Smooth muscle cell (in vitro differentiated cells): ENCODE measurements around the gene PCSK2. TPM values are rescaled to one million over a fixed set of nuclear protein-coding genes. Genes with fewer than 3 reads are reported as not detected.

ENCODE experiments used
- DNase-seq: peaks from one replicate; lab custom pipeline; 2025; ENCODE audit not compliant: unreplicated experiment; lab: John Stamatoyannopoulos, UW
- H2AFZ ChIP-seq: fragments of 200-600 bp; sonication (generic); 2 replicates; pipeline ENCODE4 v1.6.0; 2016; ENCODE audit warnings: antibody characterized with exemption, low read depth, mild to moderate bottlenecking
- H3F3A ChIP-seq: fragments of 200-600 bp; sonication (generic); 2 replicates; pipeline ENCODE4 v1.6.0; 2017; ENCODE audit warnings: antibody characterized with exemption, low read depth
- H3K27ac ChIP-seq: fragments of 200-600 bp; sonication (generic); 2 replicates; pipeline ENCODE4 v1.5.1; 2016; ENCODE audit warnings: low read depth, mild to moderate bottlenecking
- H3K27me3 ChIP-seq: fragments of 200-600 bp; sonication (generic); 2 replicates; pipeline ENCODE4 v1.6.1; 2016; ENCODE audit warnings: low read depth, mild to moderate bottlenecking
- H3K36me3 ChIP-seq: fragments of 200-600 bp; sonication (generic); 2 replicates; pipeline ENCODE4 v1.5.1; 2016; ENCODE audit warnings: low read depth
- H3K4me1 ChIP-seq: fragments of 200-600 bp; sonication (generic); 2 replicates; pipeline ENCODE4 v1.5.1; 2016; ENCODE audit warnings: low read depth
- H3K4me2 ChIP-seq: fragments of 200-600 bp; sonication (generic); 2 replicates; pipeline ENCODE4 v1.6.0; 2016; ENCODE audit warnings: mild to moderate bottlenecking
- H3K4me3 ChIP-seq: fragments of 200-600 bp; sonication (generic); 2 replicates; pipeline ENCODE4 v1.5.1; 2016; ENCODE audit warnings: mild to moderate bottlenecking
- H3K79me2 ChIP-seq: fragments of 200-600 bp; sonication (generic); 2 replicates; pipeline ENCODE4 v1.6.0; 2016; ENCODE audit warnings: low read depth, mild to moderate bottlenecking
- H3K9ac ChIP-seq: fragments of 200-600 bp; sonication (generic); 2 replicates; pipeline ENCODE4 v1.6.0; 2016; ENCODE audit warnings: low read depth
- H3K9me3 ChIP-seq: fragments of 200-600 bp; sonication (generic); replicated peaks from 2 replicates; pipeline ENCODE4 v1.5.1; 2016; ENCODE audit warnings: low read depth
- H4K20me1 ChIP-seq: fragments of 200-600 bp; sonication (generic); 2 replicates; pipeline ENCODE4 v1.6.0; 2016; ENCODE audit warnings: low read depth
- WGBS: methylation state at CpG from one replicate; pipeline ENCODE4 v1.1.7; 2016; ENCODE audit warnings: low lambda C conversion rate; 5-methylcytosine and 5-hydroxymethylcytosine counted together
- polyA plus RNA-seq: library from polyadenylated mRNA; unstranded; fragments of >200 nt; fragmentation: Nextera tagmentation; extraction: Ambion mirVana; gene quantifications from 2 replicates; pipeline ENCODE4 v1.2.1, GENCODE V29; 2016
- total RNA-seq: library from RNA; depleted of rRNA; stranded (reverse); fragments of >200 nt; gene quantifications from 2 replicates; pipeline ENCODE4 v1.2.3, GENCODE V29; 2014
- TF ChIP-seq, protein P1 (sequence below): fragments of 200-600 bp; sonication (generic); IDR thresholded peaks from 2 replicates; pipeline ENCODE4 v1.5.1; 2017; ENCODE audit warnings: borderline replicate concordance, mild to moderate bottlenecking, antibody characterized with exemption; ENCODE audit not compliant: insufficient read depth, poor library complexity, severe bottlenecking

Gene PCSK2
- total and polyA plus RNA-seq, 2 experiments from 2014 or later = not detected

DNA sequence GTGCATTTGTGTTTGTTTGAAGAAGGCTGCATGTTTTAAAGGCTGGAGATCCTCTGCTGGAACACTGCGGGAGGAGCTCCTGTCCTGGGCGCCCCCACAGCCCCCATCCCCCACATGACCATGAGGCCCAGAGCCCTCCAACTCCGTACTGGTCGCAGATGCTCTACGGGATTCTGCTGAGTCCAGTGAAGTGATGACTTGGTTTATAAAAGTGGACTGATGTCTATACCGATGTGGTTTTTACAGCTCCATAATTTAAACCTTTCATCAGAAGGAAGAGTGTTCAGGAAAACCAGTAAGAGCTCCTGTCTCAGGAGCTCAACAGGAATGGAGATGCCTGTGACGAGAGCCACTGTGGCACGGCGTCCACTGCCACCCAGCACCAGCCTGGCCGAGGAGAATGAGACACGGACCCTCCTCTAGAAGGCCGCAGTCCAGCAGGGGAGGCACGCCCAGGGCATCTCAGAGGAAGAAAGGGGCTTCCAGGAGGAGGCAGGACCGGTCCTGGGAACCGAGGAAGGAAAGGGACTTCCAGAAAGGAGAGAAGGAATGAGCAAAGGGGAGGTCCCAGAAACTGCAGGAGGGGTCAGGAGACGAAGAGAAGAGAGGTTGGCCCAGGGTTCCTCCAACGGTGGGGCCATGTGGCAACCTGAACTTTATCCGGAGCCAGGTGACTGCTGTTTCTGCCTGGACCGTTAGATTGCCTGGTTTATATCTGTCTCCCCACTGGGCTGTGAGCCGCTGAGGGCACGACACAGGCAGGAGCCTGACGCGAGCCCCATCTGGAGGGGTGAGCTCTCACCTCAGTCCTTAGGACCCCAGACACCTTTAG lies 277.4 kb downstream of the PCSK2 start:
- no peak overlapping the region for H3K27ac ChIP-seq
- H3K9ac ChIP-seq = no peak overlapping the region
- no peaks in the 10 kb centered on the region for H3K79me2 ChIP-seq
- peak overlapping the region; percentile 92 for H3K4me2 ChIP-seq
- H4K20me1 ChIP-seq = no peaks in the 10 kb centered on the region
- H3K27me3 ChIP-seq = no peaks in the 10 kb centered on the region
- peak overlapping the region; percentile 51 for H3K4me3 ChIP-seq
- peaks cover 6% of the 10 kb centered on the region for H3F3A ChIP-seq
- H3K9me3 ChIP-seq = no peaks in the 10 kb centered on the region
- no peaks in the 10 kb centered on the region for H3K36me3 ChIP-seq
- peak overlapping the region; percentile 9 for H2AFZ ChIP-seq
- no peak for DNase-seq
- TF ChIP-seq, protein P1, sequence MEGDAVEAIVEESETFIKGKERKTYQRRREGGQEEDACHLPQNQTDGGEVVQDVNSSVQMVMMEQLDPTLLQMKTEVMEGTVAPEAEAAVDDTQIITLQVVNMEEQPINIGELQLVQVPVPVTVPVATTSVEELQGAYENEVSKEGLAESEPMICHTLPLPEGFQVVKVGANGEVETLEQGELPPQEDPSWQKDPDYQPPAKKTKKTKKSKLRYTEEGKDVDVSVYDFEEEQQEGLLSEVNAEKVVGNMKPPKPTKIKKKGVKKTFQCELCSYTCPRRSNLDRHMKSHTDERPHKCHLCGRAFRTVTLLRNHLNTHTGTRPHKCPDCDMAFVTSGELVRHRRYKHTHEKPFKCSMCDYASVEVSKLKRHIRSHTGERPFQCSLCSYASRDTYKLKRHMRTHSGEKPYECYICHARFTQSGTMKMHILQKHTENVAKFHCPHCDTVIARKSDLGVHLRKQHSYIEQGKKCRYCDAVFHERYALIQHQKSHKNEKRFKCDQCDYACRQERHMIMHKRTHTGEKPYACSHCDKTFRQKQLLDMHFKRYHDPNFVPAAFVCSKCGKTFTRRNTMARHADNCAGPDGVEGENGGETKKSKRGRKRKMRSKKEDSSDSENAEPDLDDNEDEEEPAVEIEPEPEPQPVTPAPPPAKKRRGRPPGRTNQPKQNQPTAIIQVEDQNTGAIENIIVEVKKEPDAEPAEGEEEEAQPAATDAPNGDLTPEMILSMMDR = no peak
- no peaks in the 10 kb centered on the region for H3K4me1 ChIP-seq
- WGBS = 57% methylated on average over 23 of the region's 23 CpGs

DNA sequence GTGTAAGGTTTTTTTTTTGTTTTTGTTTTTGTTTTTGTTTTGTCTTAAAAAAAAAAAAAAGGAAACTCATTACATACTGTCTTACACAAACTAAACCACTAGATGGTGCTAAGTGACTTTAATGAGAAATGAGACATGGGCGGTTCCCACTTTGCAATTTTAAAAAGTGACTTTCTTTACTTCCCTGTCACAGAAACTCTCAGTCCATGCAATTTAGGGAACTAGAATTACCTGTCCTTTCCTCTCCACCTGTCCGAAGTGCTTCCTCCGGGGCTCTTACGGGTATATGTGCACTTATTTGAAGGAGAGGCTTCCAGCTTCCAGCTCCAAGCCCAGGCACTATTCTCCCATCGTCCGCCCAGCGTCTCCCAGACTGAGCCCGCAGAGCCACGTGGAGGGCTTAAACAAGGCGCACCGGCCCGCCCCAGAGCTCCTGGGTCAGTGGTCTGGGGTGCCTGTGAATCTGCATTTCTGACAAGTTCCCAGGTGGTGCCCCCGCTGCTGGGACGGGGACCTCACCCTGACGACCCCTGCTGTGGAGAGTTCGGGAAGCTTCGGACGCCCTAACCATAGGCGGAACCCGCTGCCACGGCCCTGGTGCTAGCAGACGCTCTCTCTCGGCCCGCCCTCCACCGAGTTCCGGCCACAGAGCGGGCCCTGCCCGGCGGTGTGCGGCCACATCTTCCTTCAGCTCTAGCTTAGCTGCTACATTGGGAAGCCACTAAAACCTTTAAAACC lies 278.2 kb downstream of the PCSK2 start:
- Histone ChIP-seq H3F3A (peaks cover 6% of the 10 kb centered on the region), H4K20me1 (no peaks in the 10 kb centered on the region), H3K4me1 (no peaks in the 10 kb centered on the region), H2AFZ (peak overlapping the region; percentile 67), H3K79me2 (no peaks in the 10 kb centered on the region), H3K4me3 (peak overlapping the region; percentile 51), H3K36me3 (no peaks in the 10 kb centered on the region), H3K9me3 (no peaks in the 10 kb centered on the region), H3K9ac (no peak overlapping the region), H3K4me2 (peak overlapping the region; percentile 92), H3K27me3 (no peaks in the 10 kb centered on the region), H3K27ac (peak overlapping the region; percentile 72)
- peak; percentile 51 for DNase-seq
- WGBS = 3% methylated on average over 30 of the region's 30 CpGs
- TF ChIP-seq, protein P1 = peak; percentile 63

- Histone ChIP-seq H3K36me3 (no peaks in the 10 kb centered on the region), H3K79me2 (no peaks in the 10 kb centered on the region), H3K27ac (peak overlapping the region; percentile 72), H4K20me1 (no peaks in the 10 kb centered on the region), H3K9me3 (no peaks in the 10 kb centered on the region), H3K4me3 (peak overlapping the region; percentile 51), H3K4me2 (peak overlapping the region; percentile 92), H3K4me1 (no peaks in the 10 kb centered on the region), H3K9ac (no peak overlapping the region), H2AFZ (peak overlapping the region; percentile 67), H3K27me3 (no peaks in the 10 kb centered on the region), H3F3A (peaks cover 6% of the 10 kb centered on the region)
- no peak for DNase-seq
- 73% methylated on average over 19 of the region's 19 CpGs for WGBS
- TF ChIP-seq, protein P1 = no peak
Observed at GRCh38 chr20:17505636-17506517, 279.0 kb downstream of the PCSK2 start.
